Forelimb muscle (tissue), 1 donor: ENCODE measurements around the gene TRIM25. TPM values are rescaled to one million over a fixed set of nuclear protein-coding genes. Genes with fewer than 3 reads are reported as not detected.

Experiments used
- DNase-seq: peaks from one replicate; pipeline ENCODE4 v3.0.0-alpha.2; 2013; ENCODE audit warnings: low read depth
- polyA plus RNA-seq: library from polyadenylated mRNA; unstranded; fragments of 120-200 nt; gene quantifications from one replicate; pipeline ENCODE4 v1.2.1, GENCODE V29; 2013; ENCODE audit not compliant: insufficient read length

TRIM25 gene
- polyA plus RNA-seq, 1 donor = 11.5 TPM

DNA sequence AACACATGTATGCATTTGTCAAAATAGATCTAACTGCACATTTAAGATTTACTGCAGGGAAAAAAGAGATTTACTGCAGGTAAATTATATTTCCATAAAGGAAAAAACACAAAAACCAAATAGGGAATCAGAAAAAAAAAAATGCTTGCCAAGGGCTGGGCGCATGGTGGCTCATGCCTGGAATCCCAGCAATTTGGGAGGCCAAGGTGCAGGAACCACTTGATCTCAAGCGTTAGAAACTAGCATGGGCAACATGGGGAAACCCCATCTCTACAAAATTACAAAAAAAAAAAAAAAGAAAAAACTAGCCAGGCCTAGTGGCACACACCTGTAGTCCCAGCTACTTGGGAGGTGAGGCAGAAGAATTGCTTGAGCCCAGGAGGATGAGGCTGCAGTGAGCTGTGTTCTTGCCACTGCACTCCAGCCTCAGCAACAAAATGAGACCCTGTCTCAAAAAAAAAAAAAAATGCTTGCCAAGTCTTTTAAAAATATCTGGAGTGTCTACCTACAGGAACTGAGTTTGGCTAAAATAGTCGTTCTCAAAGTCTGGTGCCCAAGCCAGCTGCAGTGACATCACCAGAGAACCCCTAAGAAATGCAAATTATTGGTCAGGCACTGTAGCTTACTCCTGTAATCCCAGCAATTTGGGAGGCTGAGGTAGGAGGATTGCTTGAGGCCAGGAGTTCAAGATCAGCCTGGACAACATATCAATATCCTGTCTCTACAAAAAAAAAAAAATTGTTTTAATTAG lies 17.5 kb downstream of the TRIM25 start:
- no peak for DNase-seq

DNA sequence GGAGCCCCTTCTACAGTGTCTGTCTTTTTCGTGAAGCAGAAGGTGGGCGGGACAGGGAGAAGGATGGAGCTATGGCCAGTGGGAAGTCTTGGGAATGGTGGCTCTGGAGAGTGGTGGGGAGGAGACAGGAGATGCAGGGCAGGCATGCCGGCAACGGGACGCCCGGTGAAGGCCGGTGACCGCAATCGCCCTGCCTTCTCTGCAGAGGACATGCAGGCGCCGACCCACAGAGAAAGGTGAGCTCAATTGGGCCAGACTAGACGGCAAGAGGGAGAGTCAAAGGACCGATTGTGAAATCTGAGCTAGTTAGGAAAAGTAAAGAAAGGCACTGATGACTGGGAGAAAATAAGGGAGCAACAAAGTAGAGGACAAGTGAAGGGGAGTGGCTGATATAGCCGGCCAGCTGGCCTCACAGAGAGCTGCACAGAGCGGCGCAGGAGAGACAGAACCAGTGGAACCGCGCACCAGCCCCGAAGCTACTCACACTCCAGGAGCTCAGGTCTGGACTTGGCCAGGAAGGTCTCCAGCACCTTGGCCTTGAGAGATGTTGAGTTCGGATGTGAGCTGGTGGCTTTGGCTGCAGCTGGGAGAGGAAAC lies 18.9 kb downstream of the TRIM25 start:
- no peak for DNase-seq

- DNase-seq = no peak
These were observed 20.3 kb downstream of the TRIM25 start for GRCh38 chr17:56893503-56893902.

- no peak for DNase-seq
These were observed 21.5 kb downstream of the TRIM25 start for GRCh38 chr17:56892333-56892732.

- no peak for DNase-seq
These were observed 22.1 kb downstream of the TRIM25 start for GRCh38 chr17:56891751-56892150.

DNA sequence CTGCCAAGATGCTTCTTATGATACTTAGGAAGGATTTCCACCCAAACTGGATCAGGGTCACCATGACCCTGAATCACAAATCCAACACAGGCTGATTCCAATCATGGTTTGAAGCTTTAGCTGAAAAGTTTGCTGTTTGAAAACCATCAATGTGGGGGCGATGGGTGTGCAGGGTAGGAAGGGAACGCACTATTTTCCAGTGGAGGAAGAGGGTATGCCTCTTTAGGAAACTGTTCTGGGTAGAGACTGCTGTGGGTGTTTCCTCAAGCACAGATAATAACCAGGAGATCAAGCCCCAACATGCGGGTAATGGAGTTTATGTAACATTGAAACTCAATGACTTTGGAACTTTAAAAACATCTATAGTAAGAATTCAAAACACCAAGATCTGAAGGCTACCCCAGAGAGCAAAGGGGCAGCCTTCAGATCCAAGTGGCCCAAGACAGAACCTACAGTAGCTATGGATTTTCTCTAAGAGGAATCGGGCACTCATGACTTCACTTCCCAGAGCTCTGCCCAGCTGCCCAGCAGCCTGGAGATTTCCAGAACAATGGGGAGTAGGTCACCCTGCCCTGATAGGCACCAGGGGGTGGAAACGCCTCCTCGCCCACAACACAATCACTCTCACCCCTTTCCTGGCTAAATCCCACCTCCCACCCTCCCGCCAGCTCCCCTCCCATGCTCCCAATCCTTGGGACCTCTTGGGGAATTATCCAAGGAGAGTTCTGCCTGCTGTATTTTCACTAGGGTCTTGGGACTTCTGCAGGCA lies 22.8 kb downstream of the TRIM25 start:
- no peak for DNase-seq

DNA sequence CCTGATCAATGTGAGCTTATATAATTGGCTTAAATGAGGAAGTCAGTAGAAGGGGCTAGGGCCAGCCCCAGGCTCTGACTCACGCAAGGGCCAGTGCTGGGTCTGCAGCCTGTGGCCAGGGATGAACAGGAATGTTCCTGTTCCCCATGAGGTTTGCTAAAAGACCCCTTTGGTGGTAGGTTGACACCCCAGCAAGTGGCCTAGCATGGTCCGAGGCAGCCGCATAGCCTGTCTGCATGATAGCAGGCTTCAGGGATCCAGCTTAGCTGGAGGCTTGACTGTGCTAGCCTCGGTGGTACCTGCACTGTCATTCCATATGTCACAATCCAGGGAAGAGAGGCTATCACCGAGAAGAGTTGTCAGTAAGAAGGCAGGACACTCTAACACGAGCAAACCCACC lies 23.5 kb downstream of the TRIM25 start:
- DNase-seq = no peak

GRCh38 chr17:56887552-56888467 lies 26.0 kb downstream of the TRIM25 start:
- no peak for DNase-seq

DNA sequence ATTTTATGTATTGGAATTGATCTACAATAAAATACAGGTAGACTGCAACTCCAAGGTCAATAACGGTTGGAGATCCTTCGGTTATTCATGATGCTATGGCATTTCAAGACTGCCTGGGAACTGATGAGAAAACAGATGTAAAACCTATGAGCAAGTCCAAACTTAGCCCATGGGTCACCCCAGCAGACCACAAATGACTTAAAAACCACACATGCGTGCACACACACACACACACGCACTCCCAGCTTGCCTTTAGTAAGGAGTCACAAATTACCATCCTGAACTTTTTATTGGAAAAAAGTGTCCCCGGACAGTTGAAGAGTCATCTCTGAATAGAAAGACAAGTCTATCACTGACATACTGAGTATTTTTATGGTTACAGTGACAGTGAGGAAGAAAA lies 26.7 kb downstream of the TRIM25 start:
- DNase-seq = no peak

DNA sequence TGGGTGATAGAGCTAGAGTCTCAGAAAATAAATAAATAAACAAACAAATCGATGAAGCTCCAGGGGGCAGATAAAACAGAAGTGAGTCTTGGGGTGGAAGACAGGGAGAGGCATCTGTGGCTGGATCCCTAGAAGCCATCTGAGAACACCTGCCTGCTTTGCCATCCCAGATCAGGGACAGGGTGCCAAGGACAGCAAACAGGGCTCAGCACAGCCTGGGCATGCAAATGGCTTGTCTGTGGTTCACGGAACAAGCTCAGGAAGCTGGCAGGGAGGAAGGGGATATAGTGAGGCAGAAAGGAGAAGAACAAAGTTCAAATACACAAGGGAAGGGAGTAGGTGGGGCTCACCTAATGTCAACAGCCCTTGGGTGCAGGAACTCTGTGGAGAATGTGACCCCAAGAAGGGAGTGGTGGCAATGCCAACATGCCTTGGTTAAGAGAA lies 27.5 kb downstream of the TRIM25 start:
- no peak for DNase-seq

DNA sequence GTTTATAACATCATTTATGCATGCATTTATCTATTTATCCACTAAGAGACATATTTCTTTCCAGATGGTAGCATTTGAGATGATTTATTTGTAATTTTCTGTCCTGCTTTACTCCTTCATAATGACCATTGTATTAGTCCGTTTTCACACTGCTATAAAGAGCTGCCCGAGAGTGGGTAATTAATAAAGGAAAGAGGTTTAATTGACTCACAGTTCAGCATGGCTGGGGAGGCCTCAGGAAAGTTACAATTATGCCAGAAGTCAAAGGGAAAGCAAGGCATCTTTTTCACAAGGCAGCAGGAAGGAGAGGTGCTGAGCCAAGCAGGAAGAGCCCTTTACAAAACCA lies 28.6 kb downstream of the TRIM25 start:
- no peak for DNase-seq

DNA sequence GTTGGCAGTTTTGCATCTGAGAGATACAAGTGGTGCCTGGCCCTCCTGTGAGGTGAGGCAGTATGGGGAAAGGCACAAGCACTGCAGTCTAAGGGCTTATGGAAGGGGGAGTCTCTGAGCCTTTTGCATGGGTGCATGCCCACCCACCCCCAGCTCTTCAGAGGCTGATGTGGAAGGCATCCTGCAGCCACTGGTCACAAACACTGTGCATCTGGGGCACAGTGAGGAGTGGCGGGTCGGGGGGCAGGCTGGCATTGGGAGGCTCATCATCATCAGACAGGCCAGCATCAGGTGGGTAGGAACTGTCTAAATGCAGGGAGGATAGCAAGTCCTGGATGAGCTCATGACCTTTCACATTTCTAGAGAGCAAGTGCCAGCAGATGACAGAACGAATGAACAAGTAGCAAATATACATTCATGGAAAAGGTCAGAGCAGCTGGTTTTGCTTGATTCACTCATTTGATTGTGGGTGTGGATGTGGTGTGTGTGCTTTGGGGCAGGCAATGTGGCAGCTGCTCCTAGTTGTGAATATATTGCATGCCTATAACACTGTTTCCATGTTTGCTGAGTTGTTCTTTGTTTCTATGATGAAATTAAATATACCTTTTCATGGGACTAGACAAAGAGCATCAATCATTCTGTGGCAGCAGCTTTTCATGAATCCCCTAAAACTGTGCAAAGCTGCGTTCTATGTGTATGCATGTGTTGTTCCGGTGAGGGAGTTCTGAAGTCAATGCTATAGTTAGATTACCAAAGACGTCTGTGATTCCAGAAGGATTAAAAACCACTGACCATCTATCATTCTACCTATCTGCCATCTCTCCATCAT lies 29.2 kb downstream of the TRIM25 start:
- no peak for DNase-seq

DNA sequence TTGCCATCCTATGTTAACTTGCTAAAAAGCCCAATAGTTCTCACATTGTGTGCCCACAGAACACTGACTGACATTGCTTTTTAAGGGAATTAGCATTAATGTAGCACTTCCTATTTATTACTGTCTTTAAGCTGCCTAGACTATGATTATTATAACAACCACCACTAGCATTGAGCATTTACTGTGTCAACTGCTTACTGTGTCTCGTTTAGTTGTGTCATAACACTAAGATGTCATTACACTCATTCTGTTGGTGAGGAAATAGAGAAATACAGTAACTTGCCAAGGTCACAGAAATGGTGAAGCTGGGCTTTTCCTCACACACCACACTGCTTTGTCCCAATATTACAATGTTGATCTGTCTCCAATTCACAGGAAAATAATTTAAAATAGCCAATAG lies 30.2 kb downstream of the TRIM25 start:
- no peak for DNase-seq

DNA sequence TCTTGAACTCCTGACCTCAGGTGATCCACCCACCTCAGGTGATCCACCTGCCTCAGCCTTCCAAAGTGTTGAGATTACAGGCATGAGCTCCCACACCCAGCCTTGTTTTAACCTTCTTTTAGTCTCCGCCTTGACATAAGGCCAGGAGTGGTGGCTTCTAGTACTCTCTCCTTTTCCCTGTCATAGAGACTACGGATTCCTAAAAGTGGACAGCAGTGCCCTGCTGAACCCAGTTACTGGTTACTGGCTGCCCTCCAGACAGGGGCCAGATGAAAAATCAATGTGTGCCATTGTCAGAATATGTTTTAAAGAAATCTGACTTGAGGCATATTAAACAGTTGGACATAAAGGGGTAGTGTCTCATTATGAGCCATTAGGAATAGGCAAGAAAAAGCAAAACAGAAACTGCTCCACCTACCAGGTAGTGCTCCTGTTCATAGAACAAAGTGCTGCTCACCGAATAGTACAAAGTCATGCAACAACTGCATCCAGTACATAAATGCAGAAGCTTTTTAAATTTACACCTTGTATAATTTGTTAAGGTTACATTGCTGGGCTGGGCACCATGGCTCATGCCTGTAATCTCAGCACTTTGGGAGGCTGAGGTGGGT lies 32.1 kb downstream of the TRIM25 start:
- DNase-seq = no peak

- DNase-seq = no peak
These were observed 33.3 kb downstream of the TRIM25 start for GRCh38 chr17:56880571-56880970.

DNA sequence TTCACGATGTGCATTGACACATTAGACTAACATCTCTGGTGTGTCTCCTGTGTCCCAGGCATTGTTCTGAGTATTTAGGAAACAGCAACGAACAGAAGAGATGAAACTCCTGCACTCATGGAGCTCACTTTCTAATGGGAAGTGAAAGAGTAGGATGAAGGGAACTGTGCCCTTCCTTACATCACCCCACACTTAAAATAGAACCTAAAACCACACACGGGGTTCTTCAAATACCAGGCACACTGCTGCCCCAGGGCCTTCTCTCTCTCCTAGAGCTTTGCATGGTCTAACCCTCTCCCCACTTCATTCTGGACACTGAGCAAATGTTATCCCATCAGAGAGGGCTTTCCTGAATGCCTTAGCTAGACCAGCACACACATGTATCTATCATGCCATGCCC lies 33.7 kb downstream of the TRIM25 start:
- DNase-seq = no peak

DNA sequence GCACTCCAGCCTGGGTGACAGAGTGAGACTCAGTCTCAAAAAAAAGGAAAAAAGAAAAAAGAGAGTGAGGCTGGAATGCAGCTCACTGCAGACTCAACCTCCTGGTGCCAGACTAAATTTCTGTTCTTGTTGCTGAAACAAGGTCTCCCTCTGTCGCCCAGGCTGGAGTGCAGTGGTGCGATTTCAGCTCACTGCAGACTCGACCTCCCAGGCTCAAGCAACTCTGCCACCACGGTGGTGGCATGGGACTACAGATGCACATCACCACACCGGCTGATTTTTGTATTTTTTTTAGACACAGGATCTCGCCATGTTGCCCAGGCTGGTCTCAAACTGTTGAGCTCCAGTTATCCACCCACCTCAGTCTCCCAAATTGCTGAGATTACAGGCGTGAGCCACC lies 34.6 kb downstream of the TRIM25 start:
- DNase-seq = no peak

- DNase-seq = no peak
These were observed 37.1 kb downstream of the TRIM25 start for GRCh38 chr17:56876766-56877179.

GRCh38 chr17:56870081-56870651 lies 43.7 kb downstream of the TRIM25 start:
- no peak for DNase-seq

DNA sequence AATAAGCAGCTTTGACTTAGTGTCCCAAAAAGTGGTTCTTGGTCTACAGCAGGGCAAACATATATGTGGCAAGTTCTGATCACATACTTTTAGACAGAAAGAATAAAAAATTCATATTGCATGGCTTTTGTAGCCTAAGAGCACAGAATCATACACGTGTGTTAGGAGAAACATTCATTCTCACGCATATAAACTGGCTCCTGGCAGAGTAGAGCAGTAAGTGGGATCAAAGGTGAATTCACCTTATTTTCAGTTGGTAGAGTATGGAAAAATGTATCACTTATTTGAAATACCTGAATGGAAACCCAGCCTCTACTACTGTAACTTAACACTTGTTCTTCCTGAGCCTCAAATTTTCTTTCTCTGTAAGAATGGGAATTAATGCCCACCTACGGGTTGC lies 45.1 kb downstream of the TRIM25 start:
- no peak for DNase-seq
